Coronary artery (tissue), 2 donors: ENCODE results near the gene PPIL1.

ENCODE experiments used
- DNase-seq: peaks from one replicate; pipeline ENCODE4 v3.0.0-alpha.2; 2017; ENCODE audit warnings: low spot score
- H3K27ac ChIP-seq, 2 donors: fragments of 200-600 bp; sonication (generic); one replicate each; pipeline ENCODE4 v1.5.1; 2016 to 2019
- H3K4me3 ChIP-seq: fragments of 200-600 bp; sonication (generic); 2 replicates; pipeline ENCODE4 v1.5.1; 2016; ENCODE audit warnings: mild to moderate bottlenecking, moderate library complexity
- CTCF ChIP-seq: fragments of 200-600 bp; sonication (generic); IDR thresholded peaks from one replicate; pipeline ENCODE4 v1.5.1; 2019; ENCODE audit warnings: antibody characterized with exemption

PPIL1 gene

GRCh38 chr6:36834576-36835341 is 39.8 kb downstream of the PPIL1 start:
- Histone ChIP-seq H3K4me3 (no peak overlapping the region), H3K27ac (no peak overlapping the region)
- TF ChIP-seq CTCF = no peak
- DNase-seq = no peak

- H3K4me3 ChIP-seq = no peak overlapping the region
- no peak for DNase-seq
- H3K27ac ChIP-seq = no peak overlapping the region
- no peak for TF ChIP-seq CTCF
These were observed 41.3 kb downstream of the PPIL1 start for GRCh38 chr6:36833182-36833789.

- no peak overlapping the region for H3K27ac ChIP-seq
- no peak for TF ChIP-seq CTCF
- no peak for DNase-seq
- H3K4me3 ChIP-seq = no peak overlapping the region
These were observed 42.3 kb downstream of the PPIL1 start for GRCh38 chr6:36832313-36832712.

- DNase-seq = no peak
- TF ChIP-seq CTCF = no peak
- Histone ChIP-seq H3K27ac (no peak overlapping the region), H3K4me3 (no peak overlapping the region)
These were observed 44.0 kb downstream of the PPIL1 start for GRCh38 chr6:36830577-36830976.

GRCh38 chr6:36829919-36830544 is 44.6 kb downstream of the PPIL1 start:
- H3K4me3 ChIP-seq = peak overlapping the region; percentile 19
- TF ChIP-seq CTCF = no peak
- DNase-seq = no peak
- H3K27ac ChIP-seq = no peak overlapping the region

- Histone ChIP-seq H3K4me3 (no peak overlapping the region), H3K27ac (peak overlapping the region in 1 of 2 donors; percentile 75)
- DNase-seq = no peak
- TF ChIP-seq CTCF = no peak
These were observed 47.1 kb downstream of the PPIL1 start for GRCh38 chr6:36827261-36828079.
